ENCODE measurements around the gene MEN1. TPM values are rescaled to one million over a fixed set of nuclear protein-coding genes. Genes with fewer than 3 reads are reported as not detected.
A peak's percentile ranks its signal among the peaks of the same experiment; 100 is the strongest.

The MEN1 gene
- total RNA-seq, 1 experiment from 2014 or later = 46.1 TPM

DNA sequence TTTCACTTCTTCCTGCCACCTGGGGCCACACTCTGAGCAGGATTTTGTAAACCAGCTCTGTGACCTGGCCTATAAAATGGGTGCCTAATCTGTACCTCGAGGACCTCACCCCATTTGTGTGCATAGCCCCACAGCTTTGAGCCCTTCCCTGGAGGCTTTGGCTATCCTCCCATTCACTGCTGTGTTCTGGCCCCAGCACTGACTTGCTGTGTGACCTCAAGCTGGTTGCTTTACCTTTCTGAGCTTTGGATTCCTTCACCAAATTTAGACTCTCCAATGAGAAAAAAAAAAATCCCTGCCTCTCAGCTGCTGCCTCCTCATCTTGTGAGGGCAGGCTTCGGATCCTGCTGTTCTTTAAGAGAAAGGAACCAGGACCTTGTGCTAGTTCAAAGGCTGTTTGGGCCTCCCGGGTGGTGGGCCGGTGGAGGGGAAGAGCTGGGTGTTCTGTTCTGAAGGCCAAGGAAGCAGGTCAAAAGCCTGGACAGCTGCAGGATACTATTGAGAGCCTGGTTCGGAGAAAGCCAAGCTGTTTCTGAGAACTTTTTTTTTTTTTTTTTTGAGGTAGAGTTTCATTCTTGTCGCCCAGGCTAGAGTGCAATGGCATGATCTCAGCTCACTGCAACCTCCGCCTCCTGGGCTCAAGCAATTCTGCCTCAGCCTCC is 49.5 kb downstream of the MEN1 start:
- no peak overlapping the region for H3K4me2 ChIP-seq (ENCODE audit: low read length)
- H2AFZ ChIP-seq (ENCODE audit: low read length) = no peak overlapping the region
- BruUV-seq (replicated peaks) = no TSS peak
- DNase-seq (no peak), ATAC-seq (0 out of 2 replicates have a peak, but pooled peaks have one; percentile 3)
- intact Hi-C loops (cut with micrococcal nuclease) = no loop called here
- H3K9me2 ChIP-seq (replicated peaks; ENCODE audit: low read length) = no peaks in the 10 kb centered on the region
- H3K4me3 ChIP-seq (ENCODE audit: low read length) = no peak overlapping the region
- no peaks in the 10 kb centered on the region for H3K27me3 ChIP-seq (ENCODE audit: low read length)
- no peaks in the 10 kb centered on the region for H3K79me2 ChIP-seq (ENCODE audit: low read length)
- TF ChIP-seq CTCF (conservative IDR thresholded peaks at IDR 0.05; ENCODE audit: low read depth, low read length) = no peak
- ChIA-PET POLR2A (ENCODE audit: unreplicated experiment) (interaction anchor here (0.7 kb wide), 1 partner anchor 18 kb away, joined by 5 read pairs; no protein-coding TSS in a partner anchor), CTCF (no interaction called here)
- no peak overlapping the region for H3K27ac ChIP-seq (ENCODE audit: low read length)
- H3K9ac ChIP-seq (ENCODE audit: low read length) = no peak overlapping the region
- H3F3A ChIP-seq (ENCODE audit: low read length, unreplicated experiment) = peaks cover 35% of the 10 kb centered on the region
- peaks cover 28% of the 10 kb centered on the region for H4K20me1 ChIP-seq (ENCODE audit: low read length)
- H3K36me3 ChIP-seq (ENCODE audit: low read depth, low read length) = peaks cover 32% of the 10 kb centered on the region
- no peaks in the 10 kb centered on the region for H3K4me1 ChIP-seq (ENCODE audit: insufficient read depth, low read length)
- H3K9me3 ChIP-seq (ENCODE audit: low read length) = no peaks in the 10 kb centered on the region

DNA sequence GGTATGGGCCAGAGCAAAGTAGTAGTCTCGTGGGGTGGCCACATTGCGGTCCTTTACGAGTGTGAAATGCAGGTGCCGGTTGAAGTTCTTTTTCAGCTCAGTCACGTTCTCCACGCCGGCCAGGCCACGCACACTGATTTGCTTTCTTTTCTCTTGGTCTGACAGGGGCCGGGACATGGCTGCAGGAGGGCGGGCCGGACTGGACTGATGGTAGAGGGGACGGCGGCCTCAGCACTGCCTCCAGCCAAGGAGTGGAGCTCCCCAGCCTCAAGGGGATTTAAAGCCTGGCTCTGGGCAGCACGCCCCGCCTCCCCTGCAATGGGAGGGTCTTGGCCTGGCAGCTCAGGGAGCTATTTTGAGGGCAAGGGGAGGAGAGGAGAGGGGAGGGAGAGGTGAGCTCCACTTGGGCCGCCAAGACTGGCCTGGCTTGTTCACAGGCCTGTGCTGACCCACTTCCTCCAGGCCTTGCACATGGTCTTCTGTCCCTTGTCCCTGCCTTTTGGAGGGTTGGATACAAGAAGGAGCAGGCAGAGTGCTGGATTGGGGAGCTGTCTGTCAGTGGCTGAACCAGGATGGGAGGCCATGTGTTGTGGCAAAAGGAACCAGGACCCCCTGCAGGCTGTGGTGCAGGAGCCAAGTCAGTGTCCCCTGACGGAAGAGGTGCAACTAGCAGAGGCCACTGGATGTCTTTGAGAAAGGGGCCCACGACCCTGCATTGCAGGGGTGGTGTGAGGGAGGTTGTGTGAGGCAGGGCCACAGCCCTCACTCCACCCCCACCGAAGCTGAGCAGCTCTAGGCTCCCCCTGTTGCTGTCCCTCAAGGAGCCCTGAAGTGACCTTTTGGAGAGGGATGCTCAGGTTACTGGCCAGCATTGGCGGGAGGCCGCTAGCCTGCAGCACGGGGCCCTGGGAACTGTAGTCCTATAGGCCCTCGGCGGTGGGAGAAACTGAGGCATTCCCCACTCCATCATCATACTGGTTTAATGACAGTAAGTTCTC is 50.3 kb downstream of the MEN1 start, which contains the start of gene PYGM:
Gene PYGM, minus strand, starts transcription at position 253 of the 998 bp plus-strand sequence. Its CDS starts 76 bp downstream, at position 177.
- no peak within 1 kb of the TSS for H3K27ac ChIP-seq (ENCODE audit: low read length)
- ATAC-seq = peak; percentile 18
- H3K9ac ChIP-seq (ENCODE audit: low read length) = no peak within 1 kb of the TSS

More for the DNA sequence above, 50.3 kb downstream of the MEN1 start, which contains the start of gene PYGM:
- CTCF ChIA-PET = interaction anchor here (0.5 kb wide), 1 partner anchor 25 kb away, joined by 11 read pairs; no protein-coding TSS in a partner anchor
- H3K27me3 ChIP-seq (ENCODE audit: low read length) = no peaks in the 10 kb centered on the region
- no peaks in the 10 kb centered on the region for H3K4me1 ChIP-seq (ENCODE audit: insufficient read depth, low read length)
- H3K9me2 ChIP-seq (replicated peaks; ENCODE audit: low read length) = no peaks in the 10 kb centered on the region
- no peak for TF ChIP-seq EZH2phosphoT487 (IDR thresholded peaks at IDR 0.05; ENCODE audit: borderline replicate concordance, low read length)
- TF ChIP-seq CTCF (conservative IDR thresholded peaks at IDR 0.05; ENCODE audit: low read depth, low read length) = no peak
- no peak for TF ChIP-seq EZH2 (IDR thresholded peaks at IDR 0.05; ENCODE audit: low read length, unreplicated experiment)
- peaks cover 32% of the 10 kb centered on the region for H3F3A ChIP-seq (ENCODE audit: low read length, unreplicated experiment)
- H4K20me1 ChIP-seq (ENCODE audit: low read length) = peaks cover 24% of the 10 kb centered on the region
- no peak within 1 kb of the TSS for H2AFZ ChIP-seq (ENCODE audit: low read length)
- no peaks in the 10 kb centered on the region for H3K9me3 ChIP-seq (ENCODE audit: low read length)
- no TSS peak for BruUV-seq (replicated peaks)
- peak; percentile 27 for DNase-seq
- H3K4me3 ChIP-seq (ENCODE audit: low read length) = no peak within 1 kb of the TSS
- no peak within 1 kb of the TSS for H3K4me2 ChIP-seq (ENCODE audit: low read length)
- H3K79me2 ChIP-seq (ENCODE audit: low read length) = no peaks in the 10 kb centered on the region
- POLR2A ChIA-PET (ENCODE audit: unreplicated experiment) = interaction anchor here (0.7 kb wide), 1 partner anchor 19 kb away, joined by 5 read pairs; no protein-coding TSS in a partner anchor
- H3K36me3 ChIP-seq (ENCODE audit: low read depth, low read length) = peaks cover 26% of the 10 kb centered on the region
- intact Hi-C loops (cut with micrococcal nuclease) = no loop called here
